K562 (cell line): Measurements from ENCODE around the gene CHAD. TPM values are rescaled to one million over a fixed set of nuclear protein-coding genes. Genes with fewer than 3 reads are reported as not detected.

Experiments used
- CCNT2 ChIP-seq: IDR thresholded peaks from 2 replicates; pipeline ENCODE4 v1.6.1; 2011; ENCODE audit warnings: borderline replicate concordance, low read depth, mild to moderate bottlenecking, moderate library complexity, mixed read lengths, low read length; ENCODE audit not compliant: insufficient read length; ENCODE audit errors: extremely low read depth
- FOSL1 ChIP-seq: fragments of 200-800 bp; sonication (Bioruptor generic); conservative IDR thresholded peaks from 2 replicates; pipeline ENCODE4 v1.6.1; 2016; ENCODE audit warnings: missing genetic modification characterization, missing compliant biosample characterization
- GABPB1 ChIP-seq: sonication (generic); formaldehyde crosslinking; IDR thresholded peaks from 2 replicates; pipeline ENCODE4 v1.8.0; 2022; ENCODE audit warnings: mild to moderate bottlenecking, missing genetic modification reagents
- GTF2E2 ChIP-seq: fragments of 200-800 bp; sonication (Bioruptor generic); IDR thresholded peaks from 2 replicates; pipeline ENCODE4 v1.6.1; 2016; ENCODE audit warnings: missing genetic modification characterization, missing compliant biosample characterization
- HDGF ChIP-seq: fragments of 450-650 bp; IDR thresholded peaks from 2 replicates; pipeline ENCODE4 v1.6.1; 2016
- NKRF ChIP-seq: fragments of 450-650 bp; IDR thresholded peaks from 2 replicates; pipeline ENCODE4 v1.6.1; 2016; ENCODE audit warnings: borderline replicate concordance
- SMC3 ChIP-seq: conservative IDR thresholded peaks from 2 replicates; pipeline ENCODE4 v1.6.1; 2011; ENCODE audit warnings: low read depth, low read length, improper control_type of control experiment; ENCODE audit not compliant: insufficient read depth
- SP2 ChIP-seq: IDR thresholded peaks from 2 replicates; pipeline ENCODE4 v1.6.1; 2011; ENCODE audit warnings: mild to moderate bottlenecking, low read depth, low read length, moderate library complexity; ENCODE audit not compliant: poor library complexity, severe bottlenecking; ENCODE audit errors: extremely low read depth
- ZBTB40 ChIP-seq, 2 experiments: fragments of 450-650 bp in 1 of 2; sonication (generic) in 1 of 2; formaldehyde crosslinking in 1 of 2; IDR thresholded peaks; 2 replicates each; pipeline versions ENCODE4 v1.7.1 to v1.9.0; 2016 to 2022; ENCODE audit warnings: inconsistent platforms in 1 of 2, mild to moderate bottlenecking in 1 of 2, missing genetic modification reagents in 1 of 2
- ZHX1 ChIP-seq: fragments of 150-350 bp; conservative IDR thresholded peaks from 2 replicates; pipeline ENCODE4 v1.6.1; 2014; ENCODE audit warnings: low read length
- ZKSCAN8 ChIP-seq: fragments of 200-800 bp; sonication (Bioruptor generic); IDR thresholded peaks from 2 replicates; pipeline ENCODE4 v1.6.1; 2016; ENCODE audit warnings: missing genetic modification characterization, missing compliant biosample characterization
- polyA plus RNA-seq, 8 experiments: library from polyadenylated mRNA; depleted of rRNA in 4 of 8; stranded (reverse) in 5 of 8; unstranded in 3 of 8; fragments of >200 nt; fragmentation: Nextera tagmentation in 2 of 8; fragmentation: Illumina TruSeq in 1 of 8; extraction: Ambion mirVana in 2 of 8; extraction: Trizol in 1 of 8; gene quantifications; 2 replicates each; pipeline versions ENCODE4 v1.2.1 to v1.2.3, GENCODE V29; 2011 to 2014; ENCODE audit warnings: inconsistent platforms in 1 of 8, missing spikeins in 1 of 8
- total RNA-seq, 7 experiments: library from RNA; depleted of rRNA in 6 of 7; stranded (reverse); fragments of >200 nt in 6 of 7; fragmentation: Illumina TruSeq in 2 of 7; extraction: Trizol in 2 of 7; gene quantifications; 2 replicates each; pipeline versions ENCODE4 v1.2.1 to v1.2.3, GENCODE V29; 2011 to 2021; ENCODE audit warnings: low replicate concordance in 1 of 7

Gene CHAD
- total and polyA plus RNA-seq, 9 of the 15 experiments (the other 6 are each of a cell fraction or from before 2014, with no cell fraction given): not detected

GRCh38 chr17:50478391-50479381 is 10.0 kb upstream of the CHAD start, which contains the start of gene RSAD1 (continued):
- TF ChIP-seq ZHX1 (no peak), HDGF (no peak), FOSL1 (tag) (peak; percentile 61), NKRF (peak; percentile 44; the same call in 1 of the 2 replicates), ZKSCAN8 (CRISPR knock-in tag) (no peak), CCNT2 (peak; percentile 93), SMC3 (peak; percentile 47), SP2 (peak; percentile 15), ZBTB40 (IDR thresholded peaks at IDR 0.05) (peak; percentile 50), ZBTB40 (CRISPR knock-in tag; IDR thresholded peaks at IDR 0.05) (no peak), GTF2E2 (tag) (peak; percentile 73; the same call in 1 of the 2 replicates), GABPB1 (CRISPR knock-in tag) (peak; percentile 77)
